WTC11 (cell line): ENCODE results near the gene RHOB.

Source experiments
- ATF6 ChIP-seq: sonication (generic); formaldehyde crosslinking; IDR thresholded peaks from 2 replicates; pipeline ENCODE4 v1.8.1; 2023; ENCODE audit warnings: mild to moderate bottlenecking, missing genetic modification reagents
- CREB1 ChIP-seq: sonication (generic); formaldehyde crosslinking; IDR thresholded peaks from 2 replicates; pipeline ENCODE4 v1.8.0; 2023; ENCODE audit warnings: mild to moderate bottlenecking, missing genetic modification reagents
- CREM ChIP-seq: sonication (generic); formaldehyde crosslinking; IDR thresholded peaks from 2 replicates; pipeline ENCODE4 v1.8.1; 2022; ENCODE audit warnings: mild to moderate bottlenecking, missing genetic modification reagents, moderate library complexity
- CTCF ChIP-seq: fragments of 200-600 bp; IDR thresholded peaks from 2 replicates; pipeline ENCODE4 v1.8.0; 2022; ENCODE audit warnings: antibody characterized with exemption
- ETV6 ChIP-seq: sonication (generic); formaldehyde crosslinking; IDR thresholded peaks from 2 replicates; pipeline ENCODE4 v1.8.1; 2022; ENCODE audit warnings: mild to moderate bottlenecking, missing genetic modification reagents
- FOXJ3 ChIP-seq: sonication (generic); formaldehyde crosslinking; IDR thresholded peaks from 2 replicates; pipeline ENCODE4 v1.9.0; 2021; ENCODE audit warnings: missing genetic modification reagents, mild to moderate bottlenecking, borderline replicate concordance
- GTF2I ChIP-seq: fragments of 250-450 bp; sonication (Bioruptor Pico); conservative IDR thresholded peaks from 2 replicates; pipeline ENCODE4 v1.4.0; 2021; ENCODE audit warnings: mild to moderate bottlenecking
- PREB ChIP-seq: sonication (generic); formaldehyde crosslinking; IDR thresholded peaks from 2 replicates; pipeline ENCODE4 v1.8.1; 2022; ENCODE audit warnings: mild to moderate bottlenecking, missing genetic modification reagents, moderate library complexity, borderline replicate concordance
- USF2 ChIP-seq: sonication (generic); formaldehyde crosslinking; IDR thresholded peaks from 2 replicates; pipeline ENCODE4 v1.8.1; 2023; ENCODE audit warnings: mild to moderate bottlenecking, missing genetic modification reagents, moderate library complexity
- ZBTB43 ChIP-seq: sonication (generic); formaldehyde crosslinking; IDR thresholded peaks from 2 replicates; pipeline ENCODE4 v1.8.1; 2023; ENCODE audit warnings: mild to moderate bottlenecking, missing genetic modification reagents
- ZNF121 ChIP-seq: sonication (generic); formaldehyde crosslinking; IDR thresholded peaks from 2 replicates; pipeline ENCODE4 v1.8.0; 2023; ENCODE audit warnings: missing genetic modification reagents
- ZNF232 ChIP-seq: sonication (generic); formaldehyde crosslinking; IDR thresholded peaks from 2 replicates; pipeline ENCODE4 v1.8.0; 2022; ENCODE audit warnings: mild to moderate bottlenecking, missing genetic modification reagents
- ZNF263 ChIP-seq: sonication (generic); formaldehyde crosslinking; IDR thresholded peaks from 2 replicates; pipeline ENCODE4 v1.8.1; 2022; ENCODE audit warnings: low read depth, mild to moderate bottlenecking, moderate library complexity, missing genetic modification reagents

GRCh38 chr2:20433249-20433648, 13.6 kb upstream of the RHOB start:
- TF ChIP-seq CTCF: no peak
- TF ChIP-seq GTF2I: no peak
- no peak for TF ChIP-seq ATF6 (CRISPR knock-in tag)
- no peak for TF ChIP-seq PREB (CRISPR knock-in tag)
- no peak for TF ChIP-seq CREM (CRISPR knock-in tag)
- TF ChIP-seq FOXJ3 (CRISPR knock-in tag): no peak
- no peak for TF ChIP-seq ZNF263 (CRISPR knock-in tag)
- no peak for TF ChIP-seq ZNF121 (CRISPR knock-in tag)
- TF ChIP-seq ETV6 (CRISPR knock-in tag): no peak
- no peak for TF ChIP-seq ZBTB43 (CRISPR knock-in tag)
- TF ChIP-seq CREB1 (CRISPR knock-in tag): no peak
- no peak for TF ChIP-seq USF2 (CRISPR knock-in tag)
- TF ChIP-seq ZNF232 (CRISPR knock-in tag): no peak
